Measurements from ENCODE around the gene SND1. TPM values are rescaled to one million over a fixed set of nuclear protein-coding genes. Genes with fewer than 3 reads are reported as not detected.
A peak's percentile ranks its signal among the peaks of the same experiment; 100 is the strongest.

The SND1 gene
- total RNA-seq, 4 donors from 2014 or later: 64.3 to 77.0 (median 70.4) TPM

GRCh38 chr7:127881564-127881963, 229.6 kb downstream of the SND1 start:
- intact Hi-C loops (cut with DNase I; ENCODE audit: low total_unique reads) (no loop called here), in situ Hi-C loops (cut with MboI; ENCODE audit: low pct_ligation_motif_present in 1 of 4, low pct_unique_long_range_greater_than_20kb in 1 of 4, low sequenced_read_pairs in 3 of 4) (no loop called here)
- TF ChIP-seq POLR2AphosphoS5 (IDR thresholded peaks at IDR 0.05) (no peak), CTCF (IDR thresholded peaks at IDR 0.05) (no peak), POLR2A (IDR thresholded peaks at IDR 0.05) (no peak), EP300 (IDR thresholded peaks at IDR 0.05; ENCODE audit: low read depth) (no peak)
- H3K27ac ChIP-seq: no peak overlapping the region
- no peaks in the 10 kb centered on the region for H3K36me3 ChIP-seq
- H3K9me3 ChIP-seq: no peaks in the 10 kb centered on the region
- WGBS, 2 donors (ENCODE audit: low coverage in 1 of 2): 79 to 89% methylated on average over 3 to 7 of the region's 7 CpGs
- H3K27me3 ChIP-seq: no peaks in the 10 kb centered on the region
- H3K4me1 ChIP-seq: peaks cover 0 to 13% (median 1%) of the 10 kb centered on the region in 4 donors
- DNase-seq: no peak
- no peak overlapping the region for H3K4me3 ChIP-seq

GRCh38 chr7:127882313-127882920, 230.4 kb downstream of the SND1 start:
- in situ Hi-C loops (cut with MboI; ENCODE audit: low pct_ligation_motif_present in 1 of 4, low pct_unique_long_range_greater_than_20kb in 1 of 4, low sequenced_read_pairs in 3 of 4) (no loop called here), intact Hi-C loops (cut with DNase I; ENCODE audit: low total_unique reads) (no loop called here)
- TF ChIP-seq EP300 (IDR thresholded peaks at IDR 0.05; ENCODE audit: low read depth) (no peak), CTCF (IDR thresholded peaks at IDR 0.05) (no peak), POLR2AphosphoS5 (IDR thresholded peaks at IDR 0.05) (no peak), POLR2A (IDR thresholded peaks at IDR 0.05) (no peak)
- WGBS, 2 donors (ENCODE audit: low coverage in 1 of 2): 64 to 83% methylated on average over 1 to 3 of the region's 3 CpGs
- Histone ChIP-seq H3K27ac (no peak overlapping the region), H3K4me3 (no peak overlapping the region), H3K9me3 (no peaks in the 10 kb centered on the region), H3K36me3 (no peaks in the 10 kb centered on the region), H3K27me3 (no peaks in the 10 kb centered on the region), H3K4me1 (peaks cover 0 to 13% (median 1%) of the 10 kb centered on the region in 4 donors)
- DNase-seq: no peak

GRCh38 chr7:127884066-127884559, 232.1 kb downstream of the SND1 start:
- no peak for DNase-seq
- Histone ChIP-seq H3K27me3 (no peaks in the 10 kb centered on the region), H3K27ac (no peak overlapping the region), H3K36me3 (peaks cover 0 to 8% (median 0%) of the 10 kb centered on the region in 4 donors), H3K4me3 (no peak overlapping the region), H3K4me1 (peaks cover 0 to 13% (median 1%) of the 10 kb centered on the region in 4 donors), H3K9me3 (no peaks in the 10 kb centered on the region)
- TF ChIP-seq CTCF (IDR thresholded peaks at IDR 0.05) (peak in 1 of 5 experiments; percentile 15), POLR2AphosphoS5 (IDR thresholded peaks at IDR 0.05) (no peak), POLR2A (IDR thresholded peaks at IDR 0.05) (no peak)
- intact Hi-C loops (cut with DNase I; ENCODE audit: low total_unique reads) (no loop called here), in situ Hi-C loops (cut with MboI; ENCODE audit: low pct_ligation_motif_present in 1 of 4, low pct_unique_long_range_greater_than_20kb in 1 of 4, low sequenced_read_pairs in 3 of 4) (no loop called here)
- WGBS, 2 donors (ENCODE audit: low coverage in 1 of 2): 97 to 100% methylated on average over 1 to 3 of the region's 3 CpGs

- Histone ChIP-seq H3K27ac (peak overlapping the region in 3 of 4 donors; percentile 5 to 28 (median 28)), H3K9me3 (no peaks in the 10 kb centered on the region), H3K4me1 (peaks cover 0 to 14% (median 2%) of the 10 kb centered on the region in 4 donors), H3K4me3 (no peak overlapping the region), H3K27me3 (no peaks in the 10 kb centered on the region), H3K36me3 (peaks cover 0 to 8% (median 0%) of the 10 kb centered on the region in 4 donors)
- in situ Hi-C loops (cut with MboI; ENCODE audit: low pct_ligation_motif_present in 1 of 4, low pct_unique_long_range_greater_than_20kb in 1 of 4, low sequenced_read_pairs in 3 of 4): no loop called here
- intact Hi-C loops (cut with DNase I; ENCODE audit: low total_unique reads): no loop called here
- no peak for TF ChIP-seq POLR2AphosphoS5 (IDR thresholded peaks at IDR 0.05)
- no peak for TF ChIP-seq POLR2A (IDR thresholded peaks at IDR 0.05)
- TF ChIP-seq CTCF (IDR thresholded peaks at IDR 0.05): no peak
- no peak for TF ChIP-seq EP300 (IDR thresholded peaks at IDR 0.05; ENCODE audit: low read depth)
- DNase-seq: no peak
- 85 to 90% methylated on average over 3 of the region's 3 CpGs for WGBS, 2 donors (ENCODE audit: low coverage in 1 of 2)
Measured at GRCh38 chr7:127885222-127885772, 233.3 kb downstream of the SND1 start.

All from transverse colon (tissue), 4 donors.